ENCODE results near the gene SCN5A.

DNA sequence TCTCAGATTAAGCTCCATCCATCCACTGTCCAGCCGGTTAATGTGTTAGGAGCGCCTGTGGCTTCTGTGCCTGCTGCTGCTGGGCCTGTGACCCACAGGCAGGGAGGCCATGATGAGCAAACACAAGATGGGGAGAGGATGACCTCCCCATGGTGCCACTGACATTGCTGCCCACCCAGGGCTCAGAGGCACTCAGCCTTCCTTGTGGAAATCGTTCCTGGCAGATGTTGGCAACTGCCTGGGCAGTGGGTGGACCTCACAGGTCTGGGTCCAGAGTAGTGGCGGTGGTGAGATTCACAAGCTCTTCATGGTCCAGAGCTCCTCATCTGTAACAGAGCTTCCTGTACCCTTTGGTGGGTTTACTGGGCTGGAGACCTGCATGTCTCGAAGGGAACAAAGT, 38.6 kb downstream of the SCN5A start:
- TF ChIP-seq POLR2AphosphoS5 (IDR thresholded peaks at IDR 0.05), result no peak
- TF ChIP-seq, protein P1, sequence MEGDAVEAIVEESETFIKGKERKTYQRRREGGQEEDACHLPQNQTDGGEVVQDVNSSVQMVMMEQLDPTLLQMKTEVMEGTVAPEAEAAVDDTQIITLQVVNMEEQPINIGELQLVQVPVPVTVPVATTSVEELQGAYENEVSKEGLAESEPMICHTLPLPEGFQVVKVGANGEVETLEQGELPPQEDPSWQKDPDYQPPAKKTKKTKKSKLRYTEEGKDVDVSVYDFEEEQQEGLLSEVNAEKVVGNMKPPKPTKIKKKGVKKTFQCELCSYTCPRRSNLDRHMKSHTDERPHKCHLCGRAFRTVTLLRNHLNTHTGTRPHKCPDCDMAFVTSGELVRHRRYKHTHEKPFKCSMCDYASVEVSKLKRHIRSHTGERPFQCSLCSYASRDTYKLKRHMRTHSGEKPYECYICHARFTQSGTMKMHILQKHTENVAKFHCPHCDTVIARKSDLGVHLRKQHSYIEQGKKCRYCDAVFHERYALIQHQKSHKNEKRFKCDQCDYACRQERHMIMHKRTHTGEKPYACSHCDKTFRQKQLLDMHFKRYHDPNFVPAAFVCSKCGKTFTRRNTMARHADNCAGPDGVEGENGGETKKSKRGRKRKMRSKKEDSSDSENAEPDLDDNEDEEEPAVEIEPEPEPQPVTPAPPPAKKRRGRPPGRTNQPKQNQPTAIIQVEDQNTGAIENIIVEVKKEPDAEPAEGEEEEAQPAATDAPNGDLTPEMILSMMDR (IDR thresholded peaks at IDR 0.05), result no peak
